HG02571 (cell line): ENCODE results near the gene UCHL3.

Experiments used
- ATAC-seq: cut with Tn5 transposase; IDR thresholded peaks from one replicate; pipeline ENCODE4 v1.9.1; 2021; ENCODE audit warnings: mild to moderate bottlenecking, moderate library complexity; ENCODE audit not compliant: unreplicated experiment

UCHL3 gene

GRCh38 chr13:75621147-75621546 lies 71.6 kb downstream of the UCHL3 start:
- ATAC-seq: no peak

- ATAC-seq: no peak
Observed at GRCh38 chr13:75628801-75629200, 79.2 kb downstream of the UCHL3 start.

GRCh38 chr13:75633285-75633684 lies 83.7 kb downstream of the UCHL3 start:
- ATAC-seq: no peak

GRCh38 chr13:75635101-75635827 lies 85.7 kb downstream of the UCHL3 start:
- ATAC-seq: no peak

GRCh38 chr13:75635828-75636435 lies 86.3 kb downstream of the UCHL3 start, which contains the start of gene LMO7:
TSS of gene LMO7 (plus strand) at chr13:75636330. CDS start at chr13:75636658, 328 bp downstream.
- peak; percentile 55 for ATAC-seq

- peak; percentile 46 for ATAC-seq
Observed at GRCh38 chr13:75636436-75637180, 87.0 kb downstream of the UCHL3 start.

GRCh38 chr13:75637181-75637750 lies 87.7 kb downstream of the UCHL3 start:
- ATAC-seq: no peak

- no peak for ATAC-seq
Observed at GRCh38 chr13:75639454-75639853, 89.9 kb downstream of the UCHL3 start.

GRCh38 chr13:75641026-75641425 lies 91.4 kb downstream of the UCHL3 start:
- no peak for ATAC-seq

GRCh38 chr13:75643182-75643581 lies 93.6 kb downstream of the UCHL3 start:
- ATAC-seq: no peak

GRCh38 chr13:75643693-75644092 lies 94.1 kb downstream of the UCHL3 start:
- ATAC-seq: no peak

- ATAC-seq: no peak
Observed at GRCh38 chr13:75645141-75645540, 95.5 kb downstream of the UCHL3 start.

- peak; percentile 74 for ATAC-seq
Observed at GRCh38 chr13:75647126-75647784, 97.7 kb downstream of the UCHL3 start.

- ATAC-seq: no peak
Observed at GRCh38 chr13:75648446-75648845, 98.9 kb downstream of the UCHL3 start.

GRCh38 chr13:75651013-75651412 lies 101.4 kb downstream of the UCHL3 start:
- no peak for ATAC-seq

GRCh38 chr13:75652726-75653125 lies 103.1 kb downstream of the UCHL3 start:
- ATAC-seq: no peak
